GM18868 (cell line): ENCODE results near the gene LMOD2.

Source experiments
- ATAC-seq: cut with Tn5 transposase; IDR thresholded peaks from one replicate; pipeline ENCODE4 v1.9.1; 2021; ENCODE audit warnings: mild to moderate bottlenecking, moderate library complexity; ENCODE audit not compliant: unreplicated experiment

Gene LMOD2

GRCh38 chr7:123639631-123640030 is 16.0 kb upstream of the LMOD2 start:
- ATAC-seq, result no peak

GRCh38 chr7:123640583-123640982 is 15.1 kb upstream of the LMOD2 start:
- ATAC-seq, result no peak

GRCh38 chr7:123641901-123642300 is 13.8 kb upstream of the LMOD2 start:
- no peak for ATAC-seq

- ATAC-seq, result no peak
These were observed 11.9 kb upstream of the LMOD2 start for GRCh38 chr7:123643495-123644441.

GRCh38 chr7:123645516-123645915 is 10.2 kb upstream of the LMOD2 start:
- no peak for ATAC-seq

GRCh38 chr7:123647106-123647730 is 8.4 kb upstream of the LMOD2 start:
- ATAC-seq, result no peak

GRCh38 chr7:123649964-123650363 is 5.7 kb upstream of the LMOD2 start:
- ATAC-seq, result no peak

- ATAC-seq, result no peak
These were observed 5.1 kb upstream of the LMOD2 start for GRCh38 chr7:123650595-123650994.

GRCh38 chr7:123652406-123652805 is 3.3 kb upstream of the LMOD2 start:
- ATAC-seq, result no peak

- no peak for ATAC-seq
These were observed 2.5 kb upstream of the LMOD2 start for GRCh38 chr7:123653162-123653561.

- ATAC-seq, result no peak
These were observed 1.1 kb downstream of the LMOD2 start for GRCh38 chr7:123656544-123657303.

GRCh38 chr7:123657304-123657685 is 1.6 kb downstream of the LMOD2 start:
- no peak for ATAC-seq

GRCh38 chr7:123658023-123658422 is 2.4 kb downstream of the LMOD2 start:
- ATAC-seq, result no peak

- ATAC-seq, result no peak
These were observed 5.1 kb downstream of the LMOD2 start for GRCh38 chr7:123660514-123661354.

- no peak for ATAC-seq
These were observed 6.1 kb downstream of the LMOD2 start for GRCh38 chr7:123661765-123662164.

GRCh38 chr7:123662293-123662692 is 6.6 kb downstream of the LMOD2 start:
- ATAC-seq, result no peak

GRCh38 chr7:123662755-123663154 is 7.1 kb downstream of the LMOD2 start:
- ATAC-seq, result no peak

GRCh38 chr7:123663200-123663599 is 7.5 kb downstream of the LMOD2 start:
- ATAC-seq, result no peak

GRCh38 chr7:123665157-123665556 is 9.5 kb downstream of the LMOD2 start:
- ATAC-seq, result no peak

- ATAC-seq, result no peak
These were observed 10.2 kb downstream of the LMOD2 start for GRCh38 chr7:123665896-123666295.

- no peak for ATAC-seq
These were observed 10.8 kb downstream of the LMOD2 start for GRCh38 chr7:123666492-123666891.
